ENCODE data around the gene SPRTN.

Gene SPRTN

GRCh38 chr1:231383159-231383860 lies 45.2 kb downstream of the SPRTN start:
- TF ChIP-seq GATA2 (IDR thresholded peaks at IDR 0.05; ENCODE audit: low read depth, low read length) (no peak), GATA3 (IDR thresholded peaks at IDR 0.05; ENCODE audit: low read depth, low read length) (no peak)

DNA sequence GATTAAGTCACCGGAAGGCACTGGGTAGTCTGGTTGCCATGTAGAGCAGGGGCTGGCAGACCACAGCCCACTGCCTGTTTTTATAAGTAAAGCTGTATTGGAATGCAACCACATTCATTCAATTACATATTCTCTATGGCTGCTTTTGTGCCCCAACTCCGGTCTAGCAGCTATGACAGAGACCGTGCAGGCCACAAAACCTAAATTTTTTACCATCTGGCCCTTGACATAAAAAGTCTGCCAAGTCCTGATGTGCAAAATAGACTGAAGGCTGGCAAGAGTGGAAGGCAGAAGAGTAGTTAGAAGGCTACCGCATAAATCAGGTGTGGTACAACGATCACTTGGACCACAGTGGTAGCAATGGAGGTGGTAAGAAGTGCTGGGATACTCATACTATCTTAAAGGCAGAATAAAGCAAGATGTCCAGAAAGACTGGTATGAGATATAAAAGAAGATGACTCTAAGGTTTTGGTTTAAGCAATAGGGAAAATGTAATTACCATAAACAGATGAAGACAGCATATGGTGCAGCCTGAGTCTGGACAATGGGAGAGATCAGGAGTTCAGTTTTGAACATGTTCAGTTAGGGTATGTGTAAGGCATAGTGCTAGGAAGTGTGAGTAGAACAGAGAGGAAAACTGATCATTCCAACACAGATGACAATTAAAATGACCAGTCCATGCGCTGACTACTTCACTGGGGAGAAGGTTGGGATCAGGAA lies 46.8 kb downstream of the SPRTN start:
- TF ChIP-seq GATA2 (IDR thresholded peaks at IDR 0.05; ENCODE audit: low read depth, low read length): no peak

GRCh38 chr1:231385416-231385748 lies 47.3 kb downstream of the SPRTN start:
- TF ChIP-seq GATA3 (IDR thresholded peaks at IDR 0.05; ENCODE audit: low read depth, low read length) (no peak), GATA2 (IDR thresholded peaks at IDR 0.05; ENCODE audit: low read depth, low read length) (no peak)

DNA sequence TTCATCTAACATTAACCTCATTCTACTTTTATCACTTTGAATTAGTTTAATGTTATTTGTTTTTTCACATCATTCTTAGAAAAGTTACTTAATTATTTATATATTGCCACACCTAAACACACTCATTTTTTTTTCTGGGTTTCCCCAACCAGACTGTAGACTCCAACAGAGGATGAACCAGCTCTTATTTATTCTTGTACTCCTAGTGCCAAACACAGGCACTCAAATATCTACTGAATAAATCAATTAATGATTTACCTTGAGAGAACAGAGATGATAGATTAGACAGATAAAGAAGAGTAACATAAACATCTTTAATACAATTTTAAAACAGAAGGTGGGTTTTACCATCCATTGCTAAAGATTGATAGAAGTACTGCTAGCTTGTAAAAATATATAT lies 48.4 kb downstream of the SPRTN start:
- TF ChIP-seq GATA3 (IDR thresholded peaks at IDR 0.05; ENCODE audit: low read depth, low read length): no peak
- TF ChIP-seq GATA2 (IDR thresholded peaks at IDR 0.05; ENCODE audit: low read depth, low read length): no peak

GRCh38 chr1:231387770-231388669 lies 49.9 kb downstream of the SPRTN start:
- TF ChIP-seq GATA3 (IDR thresholded peaks at IDR 0.05; ENCODE audit: low read depth, low read length) (no peak), GATA2 (IDR thresholded peaks at IDR 0.05; ENCODE audit: low read depth, low read length) (no peak)

DNA sequence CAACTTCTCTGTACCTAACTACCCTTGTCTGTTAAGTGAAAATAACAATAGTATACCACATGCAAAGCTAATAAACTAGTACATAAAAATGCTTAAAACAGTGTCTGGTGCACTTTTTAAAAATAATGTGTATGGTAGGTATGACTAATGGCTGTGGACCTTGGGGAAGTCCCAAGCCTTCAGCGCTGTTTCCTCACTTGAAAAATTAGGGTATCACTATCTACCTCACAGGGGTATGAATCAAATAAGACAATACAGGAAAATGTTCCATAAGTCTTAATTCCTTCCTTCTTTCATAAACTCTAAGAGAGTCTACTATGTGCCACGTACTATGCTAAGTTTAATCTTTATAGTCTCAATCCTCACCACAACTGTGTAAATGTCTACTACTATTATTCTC lies 52.0 kb downstream of the SPRTN start:
- no peak for TF ChIP-seq GATA3 (IDR thresholded peaks at IDR 0.05; ENCODE audit: low read depth, low read length)
- TF ChIP-seq GATA2 (IDR thresholded peaks at IDR 0.05; ENCODE audit: low read depth, low read length): no peak

DNA sequence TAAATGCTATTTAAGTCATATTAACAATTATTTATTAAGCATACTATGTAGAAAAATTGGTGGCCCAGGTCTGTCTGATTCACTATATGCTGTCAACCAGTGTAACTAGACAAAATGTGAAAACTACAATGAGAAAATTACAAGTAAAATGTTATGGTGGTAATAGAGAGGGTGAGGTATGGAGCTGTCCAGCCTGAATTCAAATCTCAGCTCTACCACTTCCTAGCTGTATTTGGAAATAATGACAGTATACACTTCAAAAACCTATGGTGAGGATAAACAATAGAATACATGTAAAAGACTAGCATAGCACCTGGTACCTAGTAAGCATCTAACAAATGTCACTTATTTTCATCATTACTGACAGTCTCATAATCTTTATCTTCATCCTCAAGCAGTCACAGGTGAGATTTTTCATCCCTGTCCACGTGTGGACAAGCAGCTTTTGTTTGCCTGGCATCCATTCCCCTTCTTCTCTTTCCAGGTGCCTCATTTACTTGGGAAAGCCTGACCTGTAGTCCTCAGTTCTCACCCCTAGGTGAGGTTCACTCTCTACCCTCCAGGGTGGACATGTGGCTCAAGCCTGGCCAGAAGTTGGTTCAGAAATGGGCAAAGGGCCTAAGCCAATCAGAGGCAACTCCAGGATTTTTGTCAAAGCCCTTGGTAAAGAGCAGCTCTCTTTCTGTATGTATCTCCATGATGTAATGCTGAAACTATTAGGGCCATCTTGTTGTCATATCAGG lies 54.5 kb downstream of the SPRTN start:
- TF ChIP-seq GATA3 (IDR thresholded peaks at IDR 0.05; ENCODE audit: low read depth, low read length) (no peak), GATA2 (IDR thresholded peaks at IDR 0.05; ENCODE audit: low read depth, low read length) (no peak)

DNA sequence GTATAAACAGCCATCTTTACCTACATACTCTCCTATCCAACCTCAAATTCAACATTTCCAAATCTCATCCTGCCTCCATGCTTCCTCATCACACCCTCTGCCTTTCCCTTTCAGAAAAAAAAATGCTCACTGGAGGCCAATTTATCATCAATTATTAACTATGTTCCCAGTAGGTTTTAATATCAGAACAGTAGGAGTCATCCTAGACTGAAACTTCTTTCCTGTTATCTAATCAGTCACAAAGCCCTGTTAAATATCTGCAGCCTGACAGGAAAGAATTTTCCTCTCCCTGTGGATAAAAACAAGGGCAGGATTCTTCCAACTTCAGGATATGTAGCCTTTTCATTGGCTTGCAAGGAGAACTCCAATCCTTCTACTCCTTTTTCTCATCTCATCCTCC lies 55.6 kb downstream of the SPRTN start:
- TF ChIP-seq GATA3 (IDR thresholded peaks at IDR 0.05; ENCODE audit: low read depth, low read length) (no peak), GATA2 (IDR thresholded peaks at IDR 0.05; ENCODE audit: low read depth, low read length) (no peak)

DNA sequence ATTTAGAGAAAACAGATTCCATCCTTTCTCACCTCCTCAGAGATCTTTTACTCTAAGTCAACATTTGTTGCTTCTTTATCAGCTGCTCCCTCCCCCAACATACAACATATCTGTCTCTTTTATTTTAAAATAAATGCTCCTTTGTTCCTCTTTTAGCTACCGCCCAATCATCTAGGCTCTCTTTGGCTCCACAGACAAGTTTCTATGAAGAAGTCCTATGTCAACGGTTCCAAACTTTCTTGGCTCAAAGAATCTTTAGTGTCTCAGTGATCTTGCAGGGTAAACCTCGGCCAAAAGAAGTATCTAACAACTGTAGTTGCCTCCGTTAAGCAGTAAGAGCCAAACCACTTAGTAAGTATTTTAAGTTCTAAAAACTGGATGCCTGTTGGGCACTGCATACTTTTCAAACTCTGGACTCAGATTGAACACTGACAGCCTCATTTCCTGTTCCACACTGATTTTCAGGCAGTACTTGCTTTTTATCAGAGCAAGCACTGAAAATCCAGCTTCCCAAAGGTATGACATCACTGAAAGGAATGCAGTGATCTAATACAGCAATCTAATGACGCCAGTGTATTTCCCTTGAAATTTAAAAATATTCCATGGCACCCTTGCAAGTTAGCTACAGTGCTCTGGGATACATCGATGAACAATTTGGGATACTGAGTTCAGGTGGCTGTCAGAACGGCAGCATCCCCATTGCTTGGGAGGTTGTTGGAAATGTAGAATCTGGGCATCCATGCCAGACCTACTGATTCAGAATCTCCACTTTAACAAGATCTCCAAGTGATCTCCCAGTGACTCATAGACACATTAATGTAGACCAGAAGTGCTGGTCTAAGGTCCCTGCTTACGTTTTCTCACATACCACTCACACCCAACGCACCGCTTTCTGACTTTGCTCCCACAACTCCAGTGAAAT lies 57.2 kb downstream of the SPRTN start:
- no peak for TF ChIP-seq GATA3 (IDR thresholded peaks at IDR 0.05; ENCODE audit: low read depth, low read length)
- TF ChIP-seq GATA2 (IDR thresholded peaks at IDR 0.05; ENCODE audit: low read depth, low read length): no peak

GRCh38 chr1:231395998-231396390 lies 57.9 kb downstream of the SPRTN start:
- TF ChIP-seq GATA2 (IDR thresholded peaks at IDR 0.05; ENCODE audit: low read depth, low read length): no peak
- TF ChIP-seq GATA3 (IDR thresholded peaks at IDR 0.05; ENCODE audit: low read depth, low read length): no peak

DNA sequence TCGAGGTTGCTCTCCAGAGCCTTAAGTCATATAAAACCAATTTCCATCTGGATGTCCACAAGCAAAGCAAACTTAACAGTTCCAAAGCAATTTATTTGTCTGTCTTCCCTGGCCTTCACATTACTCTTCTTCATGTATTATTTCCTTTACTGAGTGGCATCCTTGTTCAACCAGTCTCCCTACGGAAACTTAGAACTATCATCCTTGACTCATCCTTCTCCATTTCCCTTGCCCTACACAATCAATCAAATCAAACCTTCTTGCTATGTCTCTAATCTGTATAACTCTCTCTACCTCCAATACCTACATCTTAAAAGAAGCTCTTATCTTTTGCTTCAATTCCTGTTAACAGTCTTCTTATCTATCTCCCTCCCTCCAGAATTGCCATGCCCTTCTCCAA lies 58.5 kb downstream of the SPRTN start:
- TF ChIP-seq GATA2 (IDR thresholded peaks at IDR 0.05; ENCODE audit: low read depth, low read length): no peak
- TF ChIP-seq GATA3 (IDR thresholded peaks at IDR 0.05; ENCODE audit: low read depth, low read length): no peak

DNA sequence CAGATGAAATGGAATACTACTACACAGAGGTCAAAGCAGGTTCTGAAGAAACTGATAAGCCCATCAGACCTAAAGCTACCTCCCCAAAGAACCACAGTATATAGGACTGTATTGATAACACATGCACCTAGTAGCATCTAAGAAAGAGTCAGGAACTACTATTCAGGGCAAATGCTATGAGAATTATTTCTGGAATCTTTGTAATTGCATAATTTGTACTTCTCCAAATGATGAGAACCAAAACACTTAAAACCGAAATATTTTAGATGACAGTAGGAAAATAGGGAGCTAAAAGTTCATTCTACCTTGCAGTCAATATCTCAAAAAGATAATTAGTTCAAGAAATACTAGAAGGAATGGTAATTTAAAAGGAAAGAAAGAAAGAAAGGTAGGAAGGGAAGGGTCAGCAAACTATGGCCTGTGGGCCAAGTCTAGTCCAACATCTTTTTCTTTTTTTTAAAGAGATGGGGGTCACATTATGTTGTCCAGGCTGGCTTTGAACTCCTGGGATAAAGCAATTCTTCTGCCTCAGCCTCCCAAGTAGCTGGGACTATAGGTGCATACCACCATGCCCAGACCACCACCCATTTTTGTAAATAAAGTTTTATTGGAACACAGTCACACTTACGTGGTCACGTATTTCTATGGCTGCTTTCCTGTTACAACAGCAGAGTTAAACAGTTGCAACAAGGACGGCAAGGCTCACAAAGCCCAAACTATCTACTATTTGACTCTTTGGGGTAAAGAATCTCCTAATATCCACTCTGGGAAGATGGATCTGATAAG lies 60.0 kb downstream of the SPRTN start:
- TF ChIP-seq GATA3 (IDR thresholded peaks at IDR 0.05; ENCODE audit: low read depth, low read length) (no peak), GATA2 (IDR thresholded peaks at IDR 0.05; ENCODE audit: low read depth, low read length) (no peak)
